ENCODE data around the gene TRPC6.

The TRPC6 gene

GRCh38 chr11:101433151-101433550 lies 150.7 kb downstream of the TRPC6 start:
- no peak for DNase-seq
- H3K27me3 Mint-ChIP-seq: no peaks in the 10 kb centered on the region
- no peak overlapping the region for H3K27ac Mint-ChIP-seq
- H3K4me3 Mint-ChIP-seq: no peak overlapping the region
- H3K4me1 Mint-ChIP-seq (ENCODE audit: low read depth): no peaks in the 10 kb centered on the region
- no peaks in the 10 kb centered on the region for H3K36me3 Mint-ChIP-seq (ENCODE audit: low read depth)
- peaks cover 34% of the 10 kb centered on the region for H3K9me3 Mint-ChIP-seq

DNA sequence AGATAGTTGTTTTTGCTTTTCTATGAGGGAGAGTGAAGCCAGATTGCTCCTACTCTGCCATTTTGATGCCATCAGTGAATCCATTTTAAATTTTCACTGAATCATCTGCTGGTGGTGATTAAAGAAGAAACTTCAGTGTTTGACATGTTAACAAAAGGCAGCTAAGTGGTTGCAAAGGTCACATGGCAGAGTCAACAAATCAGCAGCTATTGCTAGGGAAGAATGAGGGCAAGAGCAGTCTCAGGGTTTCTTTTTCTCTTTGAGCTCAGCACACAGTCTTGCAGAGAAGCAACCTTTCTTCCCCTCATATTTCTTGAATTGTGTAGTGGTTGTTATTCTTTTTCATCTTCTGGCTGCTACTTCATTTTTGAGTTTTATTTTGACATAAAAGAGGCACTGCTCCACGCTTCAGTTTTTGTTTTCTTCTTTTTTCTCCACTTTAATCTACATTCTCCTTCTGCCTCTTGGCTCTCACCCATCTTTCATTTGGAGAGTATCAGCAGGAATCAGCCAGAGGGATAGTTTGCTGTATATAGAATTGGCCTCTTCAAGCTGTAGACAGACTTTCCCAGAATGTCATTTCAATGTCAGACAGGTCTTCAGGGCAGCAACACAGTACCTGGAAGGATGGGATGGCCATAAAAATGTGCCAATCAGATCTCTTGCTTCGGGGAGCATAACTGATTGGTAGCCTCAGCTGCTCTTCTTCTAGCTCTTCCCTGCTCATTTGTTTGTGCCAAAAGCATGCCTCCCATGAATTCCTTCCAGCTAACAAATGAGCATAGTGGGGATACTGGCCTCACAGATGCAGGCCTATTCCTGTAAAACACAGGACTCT lies 153.9 kb downstream of the TRPC6 start:
- H3K9me3 Mint-ChIP-seq: peaks cover 36% of the 10 kb centered on the region
- H3K27ac Mint-ChIP-seq: no peak overlapping the region
- H3K4me3 Mint-ChIP-seq: no peak overlapping the region
- no peaks in the 10 kb centered on the region for H3K27me3 Mint-ChIP-seq
- H3K4me1 Mint-ChIP-seq (ENCODE audit: low read depth): no peaks in the 10 kb centered on the region
- DNase-seq: no peak
- no peaks in the 10 kb centered on the region for H3K36me3 Mint-ChIP-seq (ENCODE audit: low read depth)

DNA sequence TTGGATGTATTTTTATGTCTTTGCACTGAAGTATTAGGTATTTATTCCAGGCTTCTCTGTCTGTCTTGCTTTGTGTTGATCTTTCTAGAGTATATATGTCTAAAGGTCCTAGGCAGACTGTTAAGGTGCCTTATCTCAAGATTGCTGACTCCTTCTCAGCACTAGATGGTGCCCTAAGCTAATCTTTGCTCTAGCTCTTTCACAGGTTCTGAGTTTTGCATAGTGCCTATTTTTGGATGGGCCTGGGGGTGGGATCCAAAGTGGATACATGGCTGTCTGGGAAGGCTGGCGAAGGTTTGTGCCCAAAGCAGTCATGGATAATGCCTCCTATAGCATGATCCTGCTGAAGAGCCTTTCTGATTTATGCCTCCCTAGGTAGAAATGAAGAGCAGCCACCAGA lies 154.9 kb downstream of the TRPC6 start:
- no peaks in the 10 kb centered on the region for H3K36me3 Mint-ChIP-seq (ENCODE audit: low read depth)
- no peak for DNase-seq
- no peaks in the 10 kb centered on the region for H3K27me3 Mint-ChIP-seq
- H3K9me3 Mint-ChIP-seq: peaks cover 36% of the 10 kb centered on the region
- H3K27ac Mint-ChIP-seq: no peak overlapping the region
- no peak overlapping the region for H3K4me3 Mint-ChIP-seq
- no peaks in the 10 kb centered on the region for H3K4me1 Mint-ChIP-seq (ENCODE audit: low read depth)

DNA sequence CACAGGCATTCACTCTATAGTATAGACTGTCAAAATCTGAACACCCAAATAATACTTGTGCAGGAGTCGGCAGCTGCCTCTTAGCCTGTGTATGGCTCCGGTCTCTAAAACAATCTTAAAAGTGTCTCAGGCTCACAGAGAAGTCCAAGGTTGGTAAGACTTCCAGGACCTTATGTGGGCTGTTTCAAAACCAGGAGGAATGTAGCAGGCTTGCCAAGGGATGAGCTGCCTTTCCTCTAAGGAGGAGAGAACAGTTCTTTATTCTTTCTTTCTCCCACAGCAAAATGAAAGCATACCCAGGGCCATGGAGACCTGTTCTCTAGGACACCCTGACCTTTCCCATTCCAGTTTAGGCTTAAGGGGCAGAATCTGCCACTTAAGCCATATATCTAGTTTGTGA lies 176.5 kb downstream of the TRPC6 start:
- Mint-ChIP-seq H3K4me1 (ENCODE audit: low read depth) (no peaks in the 10 kb centered on the region), H3K9me3 (peaks cover 8% of the 10 kb centered on the region), H3K27ac (no peak overlapping the region), H3K36me3 (ENCODE audit: low read depth) (no peaks in the 10 kb centered on the region), H3K4me3 (no peak overlapping the region), H3K27me3 (no peaks in the 10 kb centered on the region)
- no peak for DNase-seq

All from activated T-cell treated with anti-CD3 and anti-CD28 coated beads, Interleukin-2, amount 50 U/mL, for 24 hours (primary cell).